NCI-H510A (cell line): ENCODE data around the gene ITCH.
"Not testable (repeated sequence)": the region's sequence is repeated elsewhere in the genome, so short reads cannot be mapped to it uniquely, and the experiment has no call there.

Experiments
- DNase-seq: peaks from one replicate; lab custom pipeline; 2025; lab: John Stamatoyannopoulos, UW

The ITCH gene

DNA sequence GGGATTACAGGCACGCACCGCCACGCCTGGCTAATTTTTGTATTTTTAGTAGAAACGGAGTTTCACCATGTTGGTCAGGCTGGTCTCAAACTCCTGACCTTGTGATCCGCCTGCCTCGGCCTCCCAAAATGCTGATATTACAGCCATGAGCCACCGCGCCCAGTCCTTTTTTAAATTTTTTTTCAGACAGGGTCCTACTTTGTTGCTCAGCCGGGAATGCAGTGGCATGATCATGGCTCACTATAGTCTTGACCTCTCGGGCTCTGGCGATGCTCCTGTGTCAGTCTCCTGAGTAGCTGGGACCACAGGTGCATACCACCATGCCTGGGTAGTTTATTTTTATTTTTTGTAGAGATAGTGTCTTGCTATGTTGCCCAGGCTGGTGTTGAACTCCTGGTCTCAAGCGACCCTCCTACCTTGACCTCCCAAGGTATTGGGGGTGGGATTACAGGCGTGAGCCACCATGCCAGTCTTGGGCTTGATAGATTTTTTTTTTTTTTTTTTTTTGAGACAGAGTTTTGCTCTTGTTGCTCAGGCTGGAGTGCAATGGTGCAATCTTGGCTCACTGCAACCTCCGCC, 19.9 kb downstream of the ITCH start:
- not testable (repeated sequence) for DNase-seq

DNA sequence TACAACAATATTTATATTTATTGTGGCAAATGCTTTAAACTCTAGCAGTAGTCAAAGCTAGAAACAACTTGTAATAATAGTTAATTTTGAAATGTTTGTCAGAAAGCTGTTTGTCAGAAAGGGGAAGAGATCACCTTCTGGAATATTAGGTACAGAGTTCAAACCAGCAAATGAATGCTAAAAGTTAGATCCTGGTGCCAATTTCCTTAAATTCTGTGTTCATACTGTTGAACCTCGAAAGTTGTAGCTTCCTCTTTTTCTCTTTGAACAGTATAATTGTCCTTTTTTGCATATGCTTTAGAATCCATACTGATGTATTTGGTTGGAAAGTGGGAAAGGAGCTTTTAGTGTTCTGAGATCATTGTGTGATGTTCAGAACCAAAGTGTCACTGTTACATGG, 22.4 kb downstream of the ITCH start:
- DNase-seq, result no peak

DNA sequence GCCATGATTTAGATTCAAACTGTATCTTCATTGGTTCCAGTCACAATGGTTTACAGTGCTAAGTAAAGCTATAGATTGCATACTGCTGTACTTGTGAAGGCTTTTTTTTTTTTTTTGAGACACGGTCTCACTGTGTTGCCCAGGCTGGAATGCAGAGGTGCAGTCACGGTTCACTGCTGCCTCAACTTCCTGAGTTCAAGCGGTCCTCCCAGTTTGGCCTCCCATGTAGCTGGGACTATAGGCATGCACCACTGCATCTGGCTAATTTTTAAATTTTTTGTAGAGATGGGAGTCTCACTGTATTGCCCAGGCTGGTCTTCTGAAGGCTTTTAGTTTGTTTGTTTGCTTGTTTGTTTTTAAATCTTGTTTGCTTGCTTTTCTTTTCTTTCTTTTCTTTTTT, 24.9 kb downstream of the ITCH start:
- no peak for DNase-seq

DNA sequence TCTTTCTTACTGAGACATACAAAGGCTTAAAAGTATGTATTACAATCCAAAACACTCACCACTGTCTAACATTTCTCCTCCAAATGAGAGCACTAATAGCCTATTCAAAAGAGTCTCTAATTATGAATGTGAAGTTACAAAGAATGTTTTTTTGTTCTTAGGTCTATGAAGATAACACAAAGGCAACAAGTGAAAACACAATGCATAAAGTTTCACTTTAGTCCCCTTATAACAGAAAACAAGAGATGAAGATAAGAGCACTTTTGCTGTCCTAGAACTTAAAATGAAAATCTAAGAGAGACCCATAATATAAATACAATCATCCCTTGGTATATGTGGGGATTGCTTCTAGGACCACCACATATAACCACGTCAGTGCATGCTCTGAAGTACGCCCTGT, 25.6 kb downstream of the ITCH start:
- no peak for DNase-seq

DNA sequence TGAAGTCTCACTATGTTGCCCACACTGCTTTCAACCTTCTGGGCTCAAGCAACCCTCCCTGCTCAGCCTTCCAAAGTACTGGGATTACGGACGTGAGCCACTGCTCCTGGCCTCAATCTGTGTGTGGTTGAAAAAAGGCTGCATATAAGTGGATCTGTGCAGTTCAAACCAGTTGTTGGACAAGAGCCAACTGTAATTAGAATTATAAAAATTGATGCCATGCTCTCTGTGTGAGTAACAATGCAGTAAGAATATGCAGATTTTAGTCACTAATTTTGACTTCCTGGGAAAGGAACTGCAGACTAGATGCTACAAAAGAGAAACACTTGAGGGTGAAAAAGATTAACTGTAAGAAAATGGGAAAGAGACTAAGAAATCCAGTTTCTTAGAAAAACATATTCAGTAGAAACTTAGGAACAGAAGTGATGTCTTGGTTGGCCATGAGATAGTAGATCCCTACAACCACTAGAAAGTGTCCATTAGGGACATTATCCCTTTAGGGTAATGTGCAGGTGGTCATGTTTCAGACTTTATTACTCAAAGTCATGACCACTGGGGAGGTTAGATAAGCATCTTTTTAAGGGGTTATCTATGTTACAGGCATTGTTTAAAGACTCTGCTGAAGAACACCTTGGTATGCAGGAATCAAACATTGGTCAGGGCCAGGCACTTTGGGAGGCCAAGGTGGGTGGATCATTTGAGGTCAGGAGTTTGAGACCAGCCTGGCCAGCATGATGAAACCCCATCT, 26.3 kb downstream of the ITCH start:
- no peak for DNase-seq

DNA sequence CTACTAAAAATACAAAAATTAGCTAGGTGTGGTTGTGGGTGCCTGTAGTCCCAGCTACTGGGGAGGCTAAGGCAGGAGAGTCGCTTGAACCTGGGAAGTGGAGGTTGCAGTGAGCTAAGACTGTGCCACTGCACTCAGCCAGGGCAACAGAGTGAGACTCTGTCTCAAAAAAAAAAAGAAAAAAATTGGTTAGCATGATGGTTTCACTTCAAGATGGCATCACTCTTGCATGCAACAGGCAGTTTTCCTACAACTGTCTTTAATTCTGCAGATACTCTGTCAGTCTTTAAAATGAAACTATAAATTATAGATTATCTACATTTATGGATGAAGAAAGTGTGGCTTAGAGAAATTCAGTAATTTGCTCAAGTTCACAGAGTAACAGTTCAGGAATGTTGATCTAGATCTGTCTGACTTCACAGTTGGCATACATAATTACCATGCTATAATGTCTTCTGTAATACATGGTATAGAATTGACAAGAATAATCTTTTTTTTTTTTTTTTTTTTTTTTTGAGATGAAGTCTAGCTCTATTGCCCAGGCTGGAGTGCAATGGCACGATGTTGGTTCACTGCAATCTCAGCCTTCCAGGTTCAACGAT, 27.0 kb downstream of the ITCH start:
- no peak for DNase-seq

DNA sequence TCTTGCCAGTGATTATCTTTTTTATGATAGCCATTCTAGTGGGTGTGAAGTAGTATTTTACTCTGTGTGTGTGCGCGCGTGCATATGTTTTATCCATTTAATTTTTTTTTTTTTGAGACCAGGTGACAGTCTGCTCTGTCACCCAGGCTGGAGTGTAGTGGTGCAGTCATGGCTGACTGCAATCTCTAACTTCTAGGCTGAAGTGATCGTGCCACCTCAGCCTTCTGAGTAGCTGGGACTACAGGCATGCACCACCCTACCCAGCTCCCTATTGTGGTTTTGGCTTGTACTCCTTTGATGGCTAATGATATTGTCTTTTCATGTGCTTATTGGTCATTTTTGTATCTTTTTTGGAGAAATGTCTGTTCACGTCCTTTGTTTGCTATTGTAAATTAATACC, 33.3 kb downstream of the ITCH start:
- DNase-seq, result no peak

DNA sequence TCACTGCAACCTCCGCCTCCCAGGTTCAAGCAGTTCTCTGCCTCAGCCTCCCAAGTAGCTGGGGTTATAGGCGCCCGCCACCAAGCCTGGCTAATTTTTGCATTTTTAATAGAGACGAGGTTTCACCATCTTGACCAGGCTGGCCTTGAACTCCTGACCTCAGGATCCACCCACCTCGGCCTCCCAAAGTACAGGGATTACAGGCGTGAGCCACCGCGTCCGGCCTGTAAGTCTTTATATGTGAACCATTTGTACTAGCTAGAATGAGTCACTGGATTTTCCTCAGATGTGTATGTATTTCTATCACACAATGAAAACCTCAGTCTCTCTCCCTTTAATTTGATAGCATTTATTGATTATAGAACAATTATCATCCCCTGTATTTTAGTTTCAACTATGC, 34.0 kb downstream of the ITCH start:
- DNase-seq, result no peak

DNA sequence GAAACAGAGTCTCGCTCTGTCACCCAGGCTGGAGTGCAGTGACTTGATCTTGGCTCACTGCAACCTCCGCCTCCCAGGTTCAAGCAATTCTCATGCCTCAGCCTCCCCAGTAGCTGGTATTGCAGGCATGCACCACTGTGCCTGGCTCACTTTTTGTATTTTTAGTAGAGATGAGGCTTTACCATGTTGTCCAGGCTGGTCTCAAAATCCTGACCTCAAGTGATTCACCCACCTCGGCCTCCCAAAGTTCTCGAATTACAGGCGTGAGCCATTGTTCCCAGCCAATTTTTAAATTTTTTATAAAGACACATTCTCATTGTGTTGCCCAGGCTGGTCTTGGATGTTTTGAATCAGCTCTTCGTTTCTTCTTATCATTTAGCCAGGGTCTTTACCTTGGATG, 37.7 kb downstream of the ITCH start:
- DNase-seq, result not testable (repeated sequence)

DNA sequence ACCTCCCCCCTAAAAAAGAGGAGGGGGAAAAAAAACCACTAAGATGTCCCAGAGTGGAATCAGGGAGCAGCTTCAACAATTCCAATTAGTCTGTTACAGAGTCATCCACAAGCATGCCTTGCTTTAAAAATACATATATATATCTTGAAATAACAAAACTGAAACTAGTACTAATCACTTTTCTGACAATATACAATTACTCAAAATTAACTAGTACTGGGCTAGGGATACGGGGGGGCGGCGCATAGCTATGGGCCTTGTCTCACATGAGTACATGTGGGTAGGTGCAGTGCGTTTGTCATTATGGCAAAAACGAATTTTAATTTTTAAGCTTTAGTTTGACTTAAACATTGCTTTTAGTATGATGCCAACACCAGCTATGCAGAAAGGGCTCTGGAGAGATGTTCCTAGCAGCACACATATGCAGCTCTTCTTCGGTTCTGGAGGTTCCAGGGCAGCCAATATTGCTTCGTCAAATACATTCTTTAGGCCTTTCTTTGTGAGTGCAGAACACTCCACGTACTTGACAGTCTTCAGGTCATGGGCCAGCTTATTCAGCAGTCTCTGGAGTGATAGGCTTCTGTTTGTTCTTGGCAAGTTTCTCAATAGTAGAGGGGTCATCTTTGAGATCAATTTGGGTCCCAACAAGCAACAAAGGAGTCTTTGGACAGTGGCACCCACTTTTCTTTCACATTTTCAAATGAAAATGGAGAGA, 38.8 kb downstream of the ITCH start:
- no peak for DNase-seq

DNA sequence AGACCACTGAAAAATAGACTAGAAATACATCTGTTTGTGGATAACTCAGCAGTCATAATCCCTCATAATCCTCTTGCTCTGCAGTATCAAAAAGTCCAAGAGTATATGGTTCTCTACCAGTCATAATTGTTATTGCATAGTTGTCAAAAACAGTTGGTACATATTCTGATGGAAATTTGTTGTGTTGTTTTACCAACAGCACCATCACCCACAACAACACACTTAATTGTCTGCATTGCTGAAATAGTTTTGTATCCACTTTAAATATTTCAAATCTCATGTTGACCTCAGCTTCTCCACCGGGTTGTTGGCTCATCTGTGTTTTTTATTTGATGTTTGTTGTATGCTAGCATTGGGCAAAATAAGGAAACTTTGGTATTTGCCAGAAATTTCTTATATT, 39.4 kb downstream of the ITCH start:
- DNase-seq, result no peak

DNA sequence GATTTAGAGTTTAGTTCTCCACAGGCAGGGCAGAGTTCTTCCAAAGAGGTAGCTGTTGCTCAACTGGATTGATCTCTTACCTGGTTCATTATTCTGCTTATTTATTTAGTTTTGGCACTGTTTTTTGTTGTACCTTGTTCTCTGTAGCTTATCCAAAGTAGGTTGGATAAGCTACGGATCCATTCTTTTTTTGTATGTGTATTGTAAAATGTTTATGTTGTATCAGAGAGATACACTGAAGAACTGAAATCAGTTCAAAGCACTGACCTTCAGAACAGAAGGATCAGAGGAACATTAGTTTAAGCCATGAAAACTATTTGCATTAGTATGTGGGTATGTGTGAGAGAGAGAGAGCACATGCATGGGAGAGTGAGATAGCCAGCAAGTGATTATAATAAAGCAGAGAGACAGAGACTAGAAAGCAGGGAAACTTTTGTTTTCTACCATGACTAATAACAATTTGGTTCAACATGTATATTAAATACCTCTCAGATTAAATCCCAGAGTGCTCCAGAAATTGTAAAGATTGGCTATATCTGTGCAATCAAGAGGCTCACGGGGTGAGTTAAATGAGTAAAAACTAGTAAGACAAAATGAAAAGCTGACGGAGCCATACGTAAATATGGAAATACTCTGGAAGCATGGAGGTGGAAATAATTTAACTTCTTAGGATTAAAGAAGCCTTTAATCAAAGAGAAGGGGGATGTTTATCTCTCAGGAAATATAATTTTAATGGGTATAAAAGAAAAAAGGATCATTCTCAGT, 40.2 kb downstream of the ITCH start:
- no peak for DNase-seq

DNA sequence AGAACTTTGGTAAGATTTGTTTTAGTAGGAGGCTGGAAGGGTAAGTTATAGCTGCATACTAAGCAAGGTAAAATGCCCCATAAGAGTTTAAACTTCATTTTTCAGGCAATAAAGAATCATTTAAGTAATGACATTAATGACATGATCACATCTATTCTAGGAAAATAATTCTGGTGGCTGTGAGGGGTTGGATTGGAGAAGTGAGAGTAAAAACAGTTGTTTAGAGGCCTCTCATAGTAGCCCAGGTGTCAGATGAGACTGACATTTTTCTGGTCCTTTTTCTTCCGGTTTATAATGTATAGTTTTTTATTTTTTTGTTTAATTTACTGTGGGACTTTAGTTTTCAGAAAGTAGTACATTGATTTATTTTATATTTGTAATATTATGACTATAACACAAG, 40.8 kb downstream of the ITCH start:
- DNase-seq, result no peak

DNA sequence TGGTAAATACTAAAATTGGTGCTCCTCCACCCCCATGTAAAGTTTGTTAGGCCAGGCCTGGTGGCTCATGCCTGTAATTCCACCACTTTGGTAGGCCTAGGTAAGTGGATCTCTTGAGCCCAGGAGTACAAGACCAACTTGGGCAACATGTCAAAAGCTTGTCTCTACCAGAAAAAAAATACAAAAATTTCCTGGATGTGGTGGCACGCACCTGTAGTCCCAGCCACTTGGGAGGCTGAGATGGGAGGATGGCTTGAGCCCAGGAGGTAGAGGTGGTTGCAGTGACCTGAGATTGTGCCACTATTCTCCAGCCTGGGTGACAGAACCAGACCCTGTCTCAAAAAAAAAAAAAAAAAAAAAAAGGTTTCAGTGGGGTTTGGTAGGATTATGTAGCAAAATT, 41.7 kb downstream of the ITCH start:
- no peak for DNase-seq

DNA sequence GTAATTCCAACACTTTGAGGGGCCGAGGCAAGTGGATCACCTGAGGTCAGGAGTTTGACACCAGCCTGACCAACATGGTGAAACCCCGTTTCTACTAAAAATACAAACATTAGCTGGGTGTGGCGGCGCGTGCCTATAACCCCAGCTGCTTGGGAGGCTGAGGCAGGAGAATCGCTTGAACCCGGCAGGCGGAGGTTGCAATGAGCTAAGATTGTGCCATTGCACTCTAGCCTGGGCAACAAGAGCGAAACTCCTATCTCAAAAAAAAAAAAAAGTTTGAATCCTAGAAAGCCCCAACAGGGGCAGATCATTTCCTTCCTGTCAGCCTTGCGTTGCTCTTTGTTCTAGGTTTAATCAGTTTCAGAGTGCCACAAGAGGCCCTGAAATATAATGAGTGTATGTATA, 42.2 kb downstream of the ITCH start:
- DNase-seq, result not testable (repeated sequence)

DNA sequence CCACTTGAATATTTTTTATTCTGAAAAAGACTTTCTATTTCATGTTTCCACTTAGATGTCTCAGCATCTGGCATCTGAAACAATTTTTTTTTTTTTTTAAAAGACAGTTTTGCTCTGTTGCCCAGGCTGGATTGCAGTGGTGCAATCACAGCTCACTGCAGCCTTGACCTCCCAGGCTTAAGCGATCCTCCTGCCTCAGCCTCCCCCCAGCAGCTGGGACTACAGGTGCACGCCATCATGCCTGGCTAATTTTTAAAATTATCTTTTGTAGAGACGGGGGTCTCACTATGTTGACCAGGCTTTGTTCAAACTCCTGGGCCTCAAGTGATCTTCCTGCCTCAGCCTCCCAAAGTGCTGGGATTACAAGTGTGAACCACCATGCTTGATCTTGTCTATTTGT, 42.9 kb downstream of the ITCH start:
- not testable (repeated sequence) for DNase-seq

DNA sequence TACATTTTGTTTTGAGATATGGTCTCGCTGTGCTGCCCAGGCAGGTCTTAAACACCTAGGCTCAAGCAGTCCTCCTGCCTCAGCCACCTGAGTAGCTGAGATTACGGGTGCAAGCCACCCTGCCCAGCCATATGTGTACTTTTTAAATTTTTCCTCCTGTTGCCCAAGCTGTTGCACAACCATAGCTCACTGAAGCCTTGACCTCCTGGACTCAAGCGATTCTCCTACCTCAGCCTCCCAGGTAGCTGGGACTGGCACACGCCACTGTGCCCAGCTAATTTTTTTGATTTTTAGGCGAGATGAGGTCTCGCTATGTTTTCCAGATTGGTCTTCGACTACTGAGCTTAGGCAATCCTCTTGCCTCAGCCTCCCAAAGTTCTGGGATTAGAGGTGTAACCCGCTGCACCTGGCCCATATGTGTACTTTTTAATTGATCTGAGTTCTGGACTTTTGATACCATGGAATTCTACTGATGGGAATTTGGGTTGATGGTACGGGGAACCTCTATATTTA, 44.9 kb downstream of the ITCH start:
- DNase-seq, result no peak

DNA sequence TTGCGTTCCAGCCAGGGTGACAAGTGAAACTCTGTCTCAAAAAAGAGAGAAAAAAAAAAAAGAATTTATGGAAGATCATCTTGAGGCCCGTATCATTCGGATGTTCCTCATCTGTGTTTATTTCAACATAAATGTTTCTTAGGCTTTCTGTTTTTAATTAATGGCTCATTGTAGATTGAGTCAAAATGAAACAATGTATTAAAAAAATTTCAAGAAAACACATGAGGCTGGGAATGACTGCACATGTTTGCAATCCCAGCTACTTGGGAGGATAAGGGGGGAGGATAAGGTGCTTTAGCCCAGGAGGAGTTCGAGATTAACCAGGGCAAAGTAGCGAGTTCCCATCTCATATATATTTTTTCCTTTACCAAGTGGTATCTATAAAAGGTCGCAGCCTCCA, 47.3 kb downstream of the ITCH start:
- no peak for DNase-seq

DNA sequence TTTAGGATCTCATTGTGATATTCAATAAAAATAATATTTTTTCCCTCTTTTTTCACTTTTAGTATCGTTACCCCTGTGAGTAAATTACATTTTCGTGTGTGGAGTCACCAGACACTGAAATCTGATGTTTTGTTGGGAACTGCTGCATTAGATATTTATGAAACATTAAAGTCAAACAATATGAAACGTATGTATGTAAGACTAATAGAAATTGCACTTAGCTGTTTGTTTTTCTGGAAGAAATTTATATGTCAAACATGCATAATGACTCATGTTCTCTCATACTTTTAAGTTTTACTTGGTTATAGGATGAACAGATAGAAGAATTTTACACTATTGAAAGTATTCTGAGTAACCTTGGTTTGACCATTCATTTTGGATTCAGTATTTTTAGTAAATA, 49.4 kb downstream of the ITCH start:
- DNase-seq, result no peak

DNA sequence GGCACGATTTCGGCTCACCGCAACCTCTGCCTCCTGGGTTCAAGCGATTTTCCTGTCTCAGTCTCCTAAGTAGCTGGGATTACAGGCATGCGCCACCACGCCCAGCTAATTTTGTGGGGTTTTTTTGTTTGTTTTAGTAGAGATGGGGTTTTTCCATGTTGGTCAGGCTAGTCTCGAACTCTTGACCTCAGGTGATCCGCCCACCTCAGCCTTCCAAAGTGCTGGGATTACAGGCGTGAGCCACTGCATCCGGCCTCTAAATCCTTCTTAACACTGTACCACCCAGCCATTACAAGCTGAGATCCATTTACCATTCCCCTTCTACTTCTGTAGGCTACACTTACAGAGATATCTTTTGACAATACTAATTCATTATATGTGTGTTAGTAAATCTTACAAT, 51.5 kb downstream of the ITCH start:
- not testable (repeated sequence) for DNase-seq

DNA sequence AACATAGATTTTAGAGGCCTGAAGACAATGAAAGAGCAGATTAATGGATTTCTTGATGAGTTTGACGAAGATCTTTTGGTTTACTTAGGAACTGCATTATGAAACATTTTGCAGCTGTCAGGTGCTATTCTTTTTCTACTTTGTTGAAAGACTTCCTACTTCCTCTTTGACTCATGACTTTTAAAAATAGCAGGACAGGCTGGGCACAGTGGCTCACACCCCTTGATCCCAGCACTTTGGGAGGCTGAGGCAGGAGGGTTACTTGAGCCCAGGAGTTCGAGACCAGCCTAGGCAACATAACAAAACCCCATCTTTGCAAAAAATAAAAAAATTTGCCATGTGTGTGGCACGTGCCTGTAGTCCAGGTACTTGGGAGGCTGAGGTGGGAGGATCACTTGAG, 52.0 kb downstream of the ITCH start:
- no peak for DNase-seq

DNA sequence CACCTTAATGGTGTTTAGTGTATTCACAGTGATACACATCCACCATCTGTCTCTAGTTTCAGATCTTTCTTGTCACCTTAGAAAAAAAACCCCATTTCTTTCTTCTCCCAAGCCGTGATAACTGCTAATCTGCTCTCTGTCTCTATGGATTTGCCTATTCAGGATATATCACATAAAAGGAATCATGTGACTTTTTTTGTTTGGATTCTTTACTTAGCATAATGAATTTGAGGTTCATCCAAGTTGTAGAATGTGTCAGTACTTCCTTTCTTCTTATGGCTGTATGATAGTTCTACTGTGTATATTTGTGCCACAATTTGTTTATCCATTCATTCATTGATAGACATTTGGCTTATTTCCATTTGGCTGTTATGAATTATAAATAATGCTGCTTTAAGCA, 57.1 kb downstream of the ITCH start:
- DNase-seq, result no peak
